Keratinocyte (primary cell): ENCODE results near the gene ITGAE. TPM values are rescaled to one million over a fixed set of nuclear protein-coding genes. Genes with fewer than 3 reads are reported as not detected.

Experiments
- DNase-seq: peaks from one replicate; pipeline ENCODE4 v3.0.0-alpha.2; 2011; ENCODE audit warnings: low read depth, missing footprints, low spot score
- FAIRE-seq: peaks from 2 replicates; lab custom pipeline; 2011; peaks lifted over from hg19 to GRCh38; lab: Jason Lieb, UNC
- H2AFZ ChIP-seq: 2 replicates; pipeline ENCODE4 v1.6.0; 2012; ENCODE audit warnings: low read length, control low read depth, inconsistent platforms; ENCODE audit not compliant: control insufficient read depth
- H3K27ac ChIP-seq: 2 replicates; pipeline ENCODE4 v1.5.1; 2011; ENCODE audit warnings: low read length; ENCODE audit not compliant: control insufficient read depth, insufficient read depth
- H3K27me3 ChIP-seq: 3 replicates; pipeline ENCODE4 v1.6.0; 2011; ENCODE audit warnings: low read length; ENCODE audit not compliant: control insufficient read depth, insufficient read depth; ENCODE audit errors: extremely low read depth
- H3K36me3 ChIP-seq, 2 experiments: 2 replicates in 1 of 2; 3 replicates in 1 of 2; pipeline ENCODE4 v1.5.1; 2011; ENCODE audit warnings: low read length in 2 of 2, mild to moderate bottlenecking in 1 of 2; ENCODE audit not compliant: control insufficient read depth in 2 of 2, insufficient read depth in 2 of 2; ENCODE audit errors: extremely low read depth in 1 of 2
- H3K4me1 ChIP-seq: 3 replicates; pipeline ENCODE4 v1.5.1; 2011; ENCODE audit warnings: low read length; ENCODE audit not compliant: control insufficient read depth, insufficient read depth; ENCODE audit errors: extremely low read depth
- H3K4me2 ChIP-seq: 3 replicates; pipeline ENCODE4 v1.6.0; 2011; ENCODE audit warnings: low read depth, low read length; ENCODE audit not compliant: control insufficient read depth, insufficient read depth; ENCODE audit errors: extremely low read depth
- H3K4me3 ChIP-seq, 3 experiments: fragments of 200-600 bp in 1 of 3; sonication (generic) in 1 of 3; 2 replicates in 2 of 3; 3 replicates in 1 of 3; pipeline ENCODE4 v1.5.1; 2011 to 2016; ENCODE audit warnings: low read length in 3 of 3, mild to moderate bottlenecking in 3 of 3, control low read depth in 2 of 3, inconsistent platforms in 1 of 3, low read depth in 1 of 3, mixed read lengths in 1 of 3, mixed run types in 1 of 3, moderate library complexity in 1 of 3; ENCODE audit not compliant: control insufficient read depth in 2 of 3, insufficient read depth in 2 of 3; ENCODE audit errors: extremely low read depth in 1 of 3
- H3K79me2 ChIP-seq: 2 replicates; pipeline ENCODE4 v1.6.0; 2012; ENCODE audit warnings: low read length; ENCODE audit not compliant: control insufficient read depth, insufficient read depth
- H3K9ac ChIP-seq: 3 replicates; pipeline ENCODE4 v1.6.0; 2011; ENCODE audit warnings: low read length; ENCODE audit not compliant: control insufficient read depth, insufficient read depth; ENCODE audit errors: extremely low read depth
- H3K9me1 ChIP-seq: 3 replicates; pipeline ENCODE4 v1.6.0; 2011; ENCODE audit warnings: low read length; ENCODE audit not compliant: control insufficient read depth, insufficient read depth; ENCODE audit errors: extremely low read depth
- H3K9me3 ChIP-seq: 2 replicates; pipeline ENCODE4 v1.5.1; 2012; ENCODE audit warnings: low read depth, low read length; ENCODE audit not compliant: control insufficient read depth
- H4K20me1 ChIP-seq: 3 replicates; pipeline ENCODE4 v1.6.0; 2011; ENCODE audit warnings: low read length; ENCODE audit not compliant: control insufficient read depth, insufficient read depth; ENCODE audit errors: extremely low read depth
- CTCF ChIP-seq, 3 experiments: IDR thresholded peaks in 1 of 3; conservative IDR thresholded peaks in 1 of 3; optimal IDR thresholded peaks in 1 of 3; 2 replicates in 2 of 3; 3 replicates in 1 of 3; pipeline versions ENCODE3 to v1.5.1; 2011; ENCODE audit warnings: low read length in 3 of 3, mild to moderate bottlenecking in 3 of 3, moderate library complexity in 2 of 3, control low read depth in 1 of 3, inconsistent platforms in 1 of 3; ENCODE audit not compliant: insufficient read depth in 2 of 3; ENCODE audit errors: extremely low read depth in 1 of 3
- EZH2 ChIP-seq: IDR thresholded peaks from one replicate; pipeline ENCODE4 v1.6.1; 2012; ENCODE audit warnings: inconsistent platforms, mild to moderate bottlenecking, low read length, moderate library complexity
- dilution Hi-C: fragments of 300-500 bp; cut with MboI; formaldehyde crosslinking; loops from one replicate; pipeline ENCODE4 v1.7.0; 2020; ENCODE audit warnings: low sequenced_read_pairs; ENCODE audit not compliant: extremely low pct_ligation_motif_present
- polyA plus RNA-seq, 5 experiments: library from polyadenylated mRNA; depleted of rRNA in 3 of 5; stranded (reverse) in 3 of 5; stranded (forward) in 1 of 5; unstranded in 1 of 5; fragments of >200 nt; gene quantifications; 1 replicate in 1 of 5; 2 replicates in 3 of 5; 3 replicates in 1 of 5; pipeline versions ENCODE4 v1.2.1 to v1.2.3, GENCODE V29; 2011 to 2012; ENCODE audit warnings: missing spikeins in 2 of 5, low read depth in 1 of 5, low replicate concordance in 1 of 5

The ITGAE gene
- polyA plus RNA-seq, 1 donor (not counting 4 experiments of a cell fraction or from before 2014, with no cell fraction given) = 66.6 TPM

- H4K20me1 ChIP-seq = no peaks in the 10 kb centered on the region
- dilution Hi-C loops = no loop called here
- no peaks in the 10 kb centered on the region for H3K9me3 ChIP-seq
- FAIRE-seq = no peak
- H3K36me3 ChIP-seq = no peaks in the 10 kb centered on the region
- H3K4me1 ChIP-seq = no peaks in the 10 kb centered on the region
- TF ChIP-seq CTCF (optimal IDR thresholded peaks at IDR 0.05 in 1 of 3, IDR thresholded peaks at IDR 0.05 in 1 of 3, conservative IDR thresholded peaks at IDR 0.05 in 1 of 3; ENCODE audit: extremely low read depth in 1 of 3, insufficient read depth in 2 of 3, low read length in 3 of 3) = no peak
- TF ChIP-seq EZH2 = no peak
- H3K27ac ChIP-seq = no peak overlapping the region
- H3K79me2 ChIP-seq = no peaks in the 10 kb centered on the region
- no peaks in the 10 kb centered on the region for H3K9me1 ChIP-seq
- no peak overlapping the region for H3K4me2 ChIP-seq
- H3K9ac ChIP-seq = no peak overlapping the region
- H3K27me3 ChIP-seq = no peaks in the 10 kb centered on the region
- H3K4me3 ChIP-seq = no peak overlapping the region
- DNase-seq = no peak
- no peak overlapping the region for H2AFZ ChIP-seq
These were observed 18.2 kb downstream of the ITGAE start for GRCh38 chr17:3782751-3783150.

GRCh38 chr17:3780986-3781385 lies 20.0 kb downstream of the ITGAE start:
- H3K27me3 ChIP-seq = no peaks in the 10 kb centered on the region
- FAIRE-seq = no peak

More at GRCh38 chr17:3780986-3781385, 20.0 kb downstream of the ITGAE start:
- no peaks in the 10 kb centered on the region for H3K36me3 ChIP-seq
- H3K27ac ChIP-seq = no peak overlapping the region
- H4K20me1 ChIP-seq = no peaks in the 10 kb centered on the region
- H3K9me3 ChIP-seq = no peaks in the 10 kb centered on the region
- dilution Hi-C loops = no loop called here
- no peak overlapping the region for H3K9ac ChIP-seq
- TF ChIP-seq CTCF (optimal IDR thresholded peaks at IDR 0.05 in 1 of 3, IDR thresholded peaks at IDR 0.05 in 1 of 3, conservative IDR thresholded peaks at IDR 0.05 in 1 of 3; ENCODE audit: extremely low read depth in 1 of 3, insufficient read depth in 2 of 3, low read length in 3 of 3) = no peak
- TF ChIP-seq EZH2 = no peak
- H3K4me3 ChIP-seq = no peak overlapping the region
- H3K9me1 ChIP-seq = no peaks in the 10 kb centered on the region
- no peaks in the 10 kb centered on the region for H3K4me1 ChIP-seq
- no peak overlapping the region for H3K4me2 ChIP-seq
- no peak overlapping the region for H2AFZ ChIP-seq
- DNase-seq = no peak
- H3K79me2 ChIP-seq = no peaks in the 10 kb centered on the region
